SK-N-MC (cell line): ENCODE results near the gene KCNN1.

Experiments
- EZH2 ChIP-seq: fragments of 200-600 bp; sonication (generic); IDR thresholded peaks from one replicate; pipeline ENCODE4 v1.6.1; 2017; ENCODE audit warnings: antibody characterized with exemption
- FOXP2 ChIP-seq: optimal IDR thresholded peaks from 2 replicates; pipeline ENCODE3; 2011; ENCODE audit warnings: mild to moderate bottlenecking, moderate library complexity; ENCODE audit not compliant: insufficient read depth; ENCODE audit errors: extremely low read length, control extremely low read depth
- POLR2AphosphoS5 ChIP-seq: IDR thresholded peaks from 2 replicates; pipeline ENCODE4 v1.6.1; 2012; ENCODE audit warnings: mild to moderate bottlenecking, low read depth, low read length, borderline replicate concordance

DNA sequence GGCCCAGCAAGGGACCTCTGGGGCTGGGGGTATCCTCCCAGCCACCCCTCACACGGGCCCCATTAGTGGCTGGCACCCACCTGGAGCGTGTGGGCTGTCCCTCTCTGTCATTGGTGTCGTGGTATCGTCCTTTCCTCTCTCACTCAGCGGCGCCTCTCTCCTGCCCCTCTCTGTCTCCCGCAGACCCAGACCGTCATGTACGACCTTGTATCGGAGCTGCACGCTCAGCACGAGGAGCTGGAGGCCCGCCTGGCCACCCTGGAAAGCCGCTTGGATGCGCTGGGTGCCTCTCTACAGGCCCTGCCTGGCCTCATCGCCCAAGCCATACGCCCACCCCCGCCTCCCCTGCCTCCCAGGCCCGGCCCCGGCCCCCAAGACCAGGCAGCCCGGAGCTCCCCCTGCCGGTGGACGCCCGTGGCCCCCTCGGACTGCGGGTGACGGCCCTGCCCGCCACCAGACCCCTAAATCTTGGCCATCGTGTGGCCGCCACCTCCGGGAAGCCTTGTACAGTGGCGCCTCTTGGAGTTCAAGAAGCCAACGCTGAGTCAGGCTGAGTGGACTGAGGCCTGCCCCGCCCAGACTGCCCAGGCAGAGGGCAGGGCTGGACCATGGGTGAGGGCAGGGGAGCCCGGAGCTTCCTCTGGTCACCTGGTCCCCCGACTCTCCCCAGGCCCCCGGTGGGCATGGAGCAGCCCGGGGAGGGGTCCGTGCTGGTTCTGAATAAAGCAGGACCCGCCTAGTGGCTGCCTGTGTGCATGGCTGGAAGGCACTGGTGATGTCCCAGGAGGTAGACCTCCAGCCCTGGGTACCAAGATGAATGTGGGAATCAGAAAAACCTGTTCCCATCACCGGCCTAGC lies 31.3 kb downstream of the KCNN1 start:
- TF ChIP-seq POLR2AphosphoS5 (no peak), EZH2 (no peak), FOXP2 (no peak)
